ENCODE measurements around the gene RNPEP. TPM values are rescaled to one million over a fixed set of nuclear protein-coding genes. Genes with fewer than 3 reads are reported as not detected.

RNPEP gene, protein sequence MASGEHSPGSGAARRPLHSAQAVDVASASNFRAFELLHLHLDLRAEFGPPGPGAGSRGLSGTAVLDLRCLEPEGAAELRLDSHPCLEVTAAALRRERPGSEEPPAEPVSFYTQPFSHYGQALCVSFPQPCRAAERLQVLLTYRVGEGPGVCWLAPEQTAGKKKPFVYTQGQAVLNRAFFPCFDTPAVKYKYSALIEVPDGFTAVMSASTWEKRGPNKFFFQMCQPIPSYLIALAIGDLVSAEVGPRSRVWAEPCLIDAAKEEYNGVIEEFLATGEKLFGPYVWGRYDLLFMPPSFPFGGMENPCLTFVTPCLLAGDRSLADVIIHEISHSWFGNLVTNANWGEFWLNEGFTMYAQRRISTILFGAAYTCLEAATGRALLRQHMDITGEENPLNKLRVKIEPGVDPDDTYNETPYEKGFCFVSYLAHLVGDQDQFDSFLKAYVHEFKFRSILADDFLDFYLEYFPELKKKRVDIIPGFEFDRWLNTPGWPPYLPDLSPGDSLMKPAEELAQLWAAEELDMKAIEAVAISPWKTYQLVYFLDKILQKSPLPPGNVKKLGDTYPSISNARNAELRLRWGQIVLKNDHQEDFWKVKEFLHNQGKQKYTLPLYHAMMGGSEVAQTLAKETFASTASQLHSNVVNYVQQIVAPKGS
- 71.9 and 73.8 TPM in 2 replicates for total RNA-seq

DNA sequence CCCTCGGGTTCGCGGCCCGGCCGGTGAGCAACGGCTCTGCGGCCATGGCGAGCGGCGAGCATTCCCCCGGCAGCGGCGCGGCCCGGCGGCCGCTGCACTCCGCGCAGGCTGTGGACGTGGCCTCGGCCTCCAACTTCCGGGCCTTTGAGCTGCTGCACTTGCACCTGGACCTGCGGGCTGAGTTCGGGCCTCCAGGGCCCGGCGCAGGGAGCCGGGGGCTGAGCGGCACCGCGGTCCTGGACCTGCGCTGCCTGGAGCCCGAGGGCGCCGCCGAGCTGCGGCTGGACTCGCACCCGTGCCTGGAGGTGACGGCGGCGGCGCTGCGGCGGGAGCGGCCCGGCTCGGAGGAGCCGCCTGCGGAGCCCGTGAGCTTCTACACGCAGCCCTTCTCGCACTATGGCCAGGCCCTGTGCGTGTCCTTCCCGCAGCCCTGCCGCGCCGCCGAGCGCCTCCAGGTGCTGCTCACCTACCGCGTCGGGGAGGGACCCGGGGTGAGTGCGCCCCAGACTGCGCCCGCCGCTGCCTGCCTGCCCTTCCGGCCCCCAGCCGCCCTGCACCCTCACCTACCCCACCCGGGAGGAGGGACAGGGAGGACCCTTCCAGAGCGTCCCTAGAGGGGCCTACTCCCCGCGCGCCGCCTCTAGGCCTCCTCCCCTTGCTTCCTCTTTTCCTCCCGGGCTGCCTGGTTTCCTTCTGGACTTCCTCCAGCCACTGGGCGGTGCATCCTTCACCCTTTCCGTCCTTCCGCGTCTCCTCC, at the start of gene RNPEP:
Gene RNPEP, plus strand, starts transcription at position 26 of the 757 bp plus-strand sequence. Its CDS starts 19 bp downstream, at position 45.

DNA sequence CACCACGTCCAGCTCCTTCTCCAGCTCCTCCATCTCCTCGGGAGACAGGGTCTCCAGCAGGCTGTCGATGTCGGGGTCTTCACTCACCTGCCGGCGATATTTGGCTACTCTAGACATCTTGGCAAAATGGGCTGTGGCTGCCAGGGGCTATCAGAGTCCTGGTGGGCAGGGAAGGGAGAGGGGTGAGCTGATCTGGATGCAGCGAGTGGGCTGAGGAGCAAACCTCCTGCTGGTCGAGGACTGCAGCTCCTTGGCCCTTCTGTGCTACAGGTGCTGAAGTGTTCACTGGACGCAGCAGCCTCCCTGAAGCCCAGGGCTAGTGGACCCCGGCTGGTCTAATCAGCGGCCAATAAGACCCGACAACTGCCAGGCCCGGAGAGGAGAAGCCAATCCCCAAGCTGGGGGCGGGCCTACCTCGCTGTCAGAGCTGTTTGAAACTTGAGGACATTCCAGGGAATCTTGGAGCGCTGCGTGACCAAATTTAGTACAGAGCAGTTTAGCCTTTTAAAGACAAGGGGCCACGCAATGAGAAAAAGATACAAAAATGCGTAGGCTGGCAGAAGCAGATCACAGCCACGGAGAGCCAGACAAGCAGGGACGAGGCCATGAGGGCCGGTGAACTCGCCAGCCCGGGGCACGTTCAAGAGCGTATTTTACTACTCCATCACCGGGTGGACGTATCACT, 36.1 kb upstream of the RNPEP start, which contains the start of gene LMOD1:
Gene LMOD1, minus strand, starts transcription at position 325 of the 685 bp plus-strand sequence. Its CDS starts 208 bp downstream, at position 117.

DNA sequence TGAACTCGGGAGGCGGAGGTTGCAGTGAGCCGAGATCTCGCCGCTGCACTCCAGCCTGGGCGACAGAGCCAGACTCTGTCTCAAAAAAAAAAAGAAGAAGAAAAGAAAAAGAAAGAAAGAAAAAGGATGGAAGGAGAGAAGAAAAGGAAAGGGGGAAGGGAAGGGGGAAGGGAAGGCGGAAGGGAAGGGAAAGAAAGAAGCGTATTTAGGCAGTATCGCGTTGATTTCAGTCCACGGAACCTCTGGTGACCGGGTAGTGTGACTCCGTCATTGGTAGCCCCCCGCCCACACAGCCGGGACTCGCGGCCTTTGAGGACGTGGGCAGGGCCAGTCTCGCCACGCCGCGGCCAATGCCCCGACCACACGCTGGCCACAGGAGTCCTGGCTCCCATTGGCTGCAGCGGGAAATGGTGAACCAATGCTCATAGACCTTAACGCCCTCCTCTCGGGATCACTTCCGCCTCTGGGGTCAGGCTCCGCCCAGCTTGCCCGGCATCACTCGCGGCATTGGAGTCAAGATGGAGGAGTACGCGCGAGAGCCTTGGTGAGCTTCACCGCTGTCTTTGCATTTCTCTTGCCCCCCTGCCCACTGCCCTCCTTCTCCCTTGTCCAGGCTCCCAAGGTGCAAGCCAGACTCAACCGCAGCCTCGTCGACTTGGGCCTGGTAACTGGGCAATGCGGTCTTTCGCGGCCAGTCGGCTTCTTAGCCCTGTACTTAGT, 27.3 kb upstream of the RNPEP start, which contains the start of gene TIMM17A:
Gene TIMM17A, plus strand, starts transcription at position 495 of the 720 bp plus-strand sequence. Its CDS starts 24 bp downstream, at position 519.

DNA sequence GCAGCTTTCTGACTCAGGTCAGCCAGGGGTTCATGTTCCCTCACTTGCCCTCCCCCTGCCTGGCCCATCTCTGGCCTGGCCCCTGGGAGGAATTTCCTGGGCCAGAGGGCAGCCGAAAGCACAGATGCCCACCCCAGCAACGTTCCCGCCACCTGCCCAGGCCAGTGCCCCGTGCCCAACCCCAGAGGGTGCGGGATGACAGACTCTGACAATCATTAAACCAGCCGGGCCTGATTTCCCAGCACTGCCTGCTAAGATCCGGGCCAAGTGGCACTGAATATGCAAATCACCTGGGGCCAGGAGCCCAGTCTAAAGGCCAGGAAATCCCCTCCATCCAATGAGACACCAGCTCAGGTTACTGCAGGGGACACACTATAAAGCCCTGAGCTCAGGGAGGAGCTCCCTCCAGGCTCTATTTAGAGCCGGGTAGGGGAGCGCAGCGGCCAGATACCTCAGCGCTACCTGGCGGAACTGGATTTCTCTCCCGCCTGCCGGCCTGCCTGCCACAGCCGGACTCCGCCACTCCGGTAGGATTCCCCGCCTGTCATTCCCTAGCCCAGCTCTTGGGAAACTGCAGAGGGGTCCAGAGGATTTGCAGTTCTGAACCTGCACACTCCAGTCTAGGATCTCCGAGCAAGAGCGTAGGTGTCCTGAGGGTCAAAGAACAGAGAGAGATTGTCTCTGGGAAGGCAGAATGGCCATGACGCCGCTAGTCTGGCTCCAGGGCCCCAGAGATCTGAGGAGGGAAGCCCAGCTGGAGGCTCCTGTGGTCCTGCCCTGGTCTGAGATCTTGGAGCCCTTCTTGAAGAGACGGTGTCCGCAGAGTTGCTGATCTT, 27.9 kb downstream of the RNPEP start, which contains the start of gene ELF3:
Gene ELF3, plus strand, starts transcription at position 408 of the 836 bp plus-strand sequence. CDS start 550 bp downstream, outside the sequence.

Other genes with a start within 250 kb of the RNPEP start
- 16.8 and 18.1 TPM in 2 replicates for gene IPO9, start 153.5 kb upstream of the RNPEP start, total RNA-seq
- gene SHISA4, start 93.8 kb upstream of the RNPEP start, total RNA-seq: 23.3 and 38.6 TPM in 2 replicates
- 0.56 and 1.0 TPM in 2 replicates for gene LMOD1, start 36.1 kb upstream of the RNPEP start, total RNA-seq
- gene TIMM17A, start 27.1 kb upstream of the RNPEP start, total RNA-seq: 37.0 and 62.6 TPM in 2 replicates
- gene ELF3, start 27.9 kb downstream of the RNPEP start, total RNA-seq: 0.91 and 1.9 TPM in 2 replicates
- not detected in 2 replicates for gene GPR37L1, start 140.3 kb downstream of the RNPEP start, total RNA-seq
- gene ARL8A, start 162.1 kb downstream of the RNPEP start, total RNA-seq: 18.8 and 21.9 TPM in 2 replicates
- gene PTPN7, start 178.0 kb downstream of the RNPEP start, total RNA-seq: not detected in 2 replicates
- not detected in 2 replicates for gene LGR6, start 211.2 kb downstream of the RNPEP start, total RNA-seq

Measured in epithelial cell of alveolus of lung (primary cell).